Astrocyte (in vitro differentiated cells and primary cell): ENCODE results near the gene PPP2R5C. TPM values are rescaled to one million over a fixed set of nuclear protein-coding genes. Genes with fewer than 3 reads are reported as not detected.

ENCODE experiments used
- DNase-seq: peaks from one replicate; pipeline ENCODE4 v3.0.0-alpha.2; 2010; ENCODE audit warnings: low read depth
- FAIRE-seq: peaks from 2 replicates; lab custom pipeline; 2011; peaks lifted over from hg19 to GRCh38; lab: Jason Lieb, UNC
- H2AFZ ChIP-seq: 2 replicates; pipeline ENCODE4 v1.6.0; 2012; ENCODE audit warnings: low read depth, low read length, inconsistent platforms
- H3K27ac ChIP-seq: 2 replicates; pipeline ENCODE4 v1.5.1; 2011; ENCODE audit warnings: low read depth, low read length, inconsistent platforms
- H3K27me3 ChIP-seq: 2 replicates; pipeline ENCODE4 v1.6.0; 2011; ENCODE audit warnings: low read length, inconsistent platforms; ENCODE audit not compliant: insufficient read depth
- H3K36me3 ChIP-seq: 2 replicates; pipeline ENCODE4 v1.5.1; 2011; ENCODE audit warnings: low read length, inconsistent platforms; ENCODE audit not compliant: insufficient read depth
- H3K4me1 ChIP-seq: 2 replicates; pipeline ENCODE4 v1.5.1; 2011; ENCODE audit warnings: low read length, inconsistent platforms; ENCODE audit not compliant: insufficient read depth
- H3K4me2 ChIP-seq: 2 replicates; pipeline ENCODE4 v1.6.0; 2012; ENCODE audit warnings: low read length, inconsistent platforms
- H3K4me3 ChIP-seq: 2 replicates; pipeline ENCODE4 v1.5.1; 2011; ENCODE audit warnings: low read depth, mild to moderate bottlenecking, low read length, inconsistent platforms; ENCODE audit not compliant: insufficient read depth
- H3K79me2 ChIP-seq: 2 replicates; pipeline ENCODE4 v1.6.0; 2012; ENCODE audit warnings: mild to moderate bottlenecking, low read length, inconsistent platforms; ENCODE audit not compliant: insufficient read depth
- H3K9ac ChIP-seq: 2 replicates; pipeline ENCODE4 v1.6.0; 2012; ENCODE audit warnings: mild to moderate bottlenecking, low read length, inconsistent platforms
- H3K9me3 ChIP-seq: 2 replicates; pipeline ENCODE4 v1.5.1; 2012; ENCODE audit warnings: low read depth, mild to moderate bottlenecking, low read length, inconsistent platforms; ENCODE audit not compliant: insufficient read depth
- H4K20me1 ChIP-seq: 2 replicates; pipeline ENCODE4 v1.6.0; 2012; ENCODE audit warnings: low read length, inconsistent platforms; ENCODE audit not compliant: insufficient read depth
- H3K27ac Mint-ChIP-seq: one replicate; pipeline ENCODE4 v1.8.0; 2021; ENCODE audit warnings: mild to moderate bottlenecking, mixed read lengths; ENCODE audit not compliant: unreplicated experiment
- H3K27me3 Mint-ChIP-seq: one replicate; pipeline ENCODE4 v1.8.0; 2021; ENCODE audit warnings: low read depth, mixed read lengths; ENCODE audit not compliant: unreplicated experiment
- H3K36me3 Mint-ChIP-seq: one replicate; pipeline ENCODE4 v1.8.0; 2021; ENCODE audit warnings: low read depth, mixed read lengths; ENCODE audit not compliant: unreplicated experiment
- H3K4me1 Mint-ChIP-seq: one replicate; pipeline ENCODE4 v1.8.0; 2021; ENCODE audit warnings: low read depth, mixed read lengths; ENCODE audit not compliant: unreplicated experiment
- H3K4me3 Mint-ChIP-seq: one replicate; pipeline ENCODE4 v1.8.0; 2021; ENCODE audit warnings: mild to moderate bottlenecking, moderate library complexity, mixed read lengths; ENCODE audit not compliant: unreplicated experiment
- H3K9me3 Mint-ChIP-seq: one replicate; pipeline ENCODE4 v1.8.0; 2021; ENCODE audit warnings: mild to moderate bottlenecking, mixed read lengths; ENCODE audit not compliant: unreplicated experiment
- EZH2 ChIP-seq: IDR thresholded peaks from 2 replicates; pipeline ENCODE4 v1.6.1; 2012; ENCODE audit warnings: mild to moderate bottlenecking, low read length, inconsistent platforms; ENCODE audit not compliant: insufficient read depth
- total RNA-seq: library from RNA; stranded (reverse); gene quantifications from 2 replicates; pipeline ENCODE4 v1.2.1, GENCODE V29; 2021
- TF ChIP-seq, protein P1 (sequence below): IDR thresholded peaks from 2 replicates; pipeline ENCODE4 v1.5.1; 2011; ENCODE audit warnings: low read depth, mild to moderate bottlenecking, inconsistent platforms, low read length, moderate library complexity; ENCODE audit not compliant: insufficient read depth

PPP2R5C gene
- total RNA-seq, 1 donor from 2014 or later = 102 TPM

GRCh38 chr14:101726295-101726953 is 35.1 kb upstream of the PPP2R5C start:
- peaks cover 4% of the 10 kb centered on the region for H3K27me3 Mint-ChIP-seq

DNA sequence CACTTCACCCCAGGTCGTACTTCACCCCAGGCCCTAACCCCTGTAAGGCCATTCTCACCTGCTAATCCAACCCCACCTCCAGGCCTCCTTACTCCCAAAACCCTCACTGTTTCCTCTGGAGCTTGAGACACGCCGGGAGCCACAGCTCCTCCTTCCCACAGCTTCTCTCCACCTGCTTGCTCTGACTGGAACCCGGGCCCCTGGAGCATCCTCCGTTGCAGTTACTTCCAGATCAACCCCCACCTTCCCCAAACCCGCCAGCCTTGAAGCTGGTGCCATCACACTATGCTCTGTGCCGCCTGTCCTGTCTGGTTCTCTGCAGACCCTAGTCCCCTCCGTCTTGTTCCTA is 34.6 kb upstream of the PPP2R5C start:
- FAIRE-seq (no peak), DNase-seq (no peak)
- no peak overlapping the region for H3K4me2 ChIP-seq
- no peaks in the 10 kb centered on the region for H3K9me3 Mint-ChIP-seq
- no peak overlapping the region for H3K4me3 ChIP-seq
- no peak overlapping the region for H3K27ac Mint-ChIP-seq
- H3K79me2 ChIP-seq = no peaks in the 10 kb centered on the region
- H3K4me1 ChIP-seq = peaks cover 12% of the 10 kb centered on the region
- H3K9ac ChIP-seq = no peak overlapping the region
- H3K27ac ChIP-seq = no peak overlapping the region
- no peak overlapping the region for H3K4me3 Mint-ChIP-seq
- peaks cover 2% of the 10 kb centered on the region for H3K36me3 Mint-ChIP-seq
- H4K20me1 ChIP-seq = no peaks in the 10 kb centered on the region
- H3K4me1 Mint-ChIP-seq = peaks cover 9% of the 10 kb centered on the region
- H3K36me3 ChIP-seq = no peaks in the 10 kb centered on the region
- no peak for TF ChIP-seq EZH2
- TF ChIP-seq, protein P1, sequence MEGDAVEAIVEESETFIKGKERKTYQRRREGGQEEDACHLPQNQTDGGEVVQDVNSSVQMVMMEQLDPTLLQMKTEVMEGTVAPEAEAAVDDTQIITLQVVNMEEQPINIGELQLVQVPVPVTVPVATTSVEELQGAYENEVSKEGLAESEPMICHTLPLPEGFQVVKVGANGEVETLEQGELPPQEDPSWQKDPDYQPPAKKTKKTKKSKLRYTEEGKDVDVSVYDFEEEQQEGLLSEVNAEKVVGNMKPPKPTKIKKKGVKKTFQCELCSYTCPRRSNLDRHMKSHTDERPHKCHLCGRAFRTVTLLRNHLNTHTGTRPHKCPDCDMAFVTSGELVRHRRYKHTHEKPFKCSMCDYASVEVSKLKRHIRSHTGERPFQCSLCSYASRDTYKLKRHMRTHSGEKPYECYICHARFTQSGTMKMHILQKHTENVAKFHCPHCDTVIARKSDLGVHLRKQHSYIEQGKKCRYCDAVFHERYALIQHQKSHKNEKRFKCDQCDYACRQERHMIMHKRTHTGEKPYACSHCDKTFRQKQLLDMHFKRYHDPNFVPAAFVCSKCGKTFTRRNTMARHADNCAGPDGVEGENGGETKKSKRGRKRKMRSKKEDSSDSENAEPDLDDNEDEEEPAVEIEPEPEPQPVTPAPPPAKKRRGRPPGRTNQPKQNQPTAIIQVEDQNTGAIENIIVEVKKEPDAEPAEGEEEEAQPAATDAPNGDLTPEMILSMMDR = no peak
- H2AFZ ChIP-seq = no peak overlapping the region
- H3K9me3 ChIP-seq = no peaks in the 10 kb centered on the region
- no peaks in the 10 kb centered on the region for H3K27me3 ChIP-seq
- peaks cover 4% of the 10 kb centered on the region for H3K27me3 Mint-ChIP-seq

More at GRCh38 chr14:101726295-101726953, 35.1 kb upstream of the PPP2R5C start:
- Histone ChIP-seq H3K27me3 (no peaks in the 10 kb centered on the region), H3K9ac (no peak overlapping the region), H3K4me2 (no peak overlapping the region), H3K4me1 (peaks cover 11% of the 10 kb centered on the region), H3K79me2 (no peaks in the 10 kb centered on the region), H3K36me3 (no peaks in the 10 kb centered on the region), H3K27ac (no peak overlapping the region), H4K20me1 (no peaks in the 10 kb centered on the region), H3K4me3 (no peak overlapping the region), H3K9me3 (no peaks in the 10 kb centered on the region), H2AFZ (no peak overlapping the region)
- H3K4me1 Mint-ChIP-seq = peaks cover 5% of the 10 kb centered on the region
- H3K36me3 Mint-ChIP-seq = peaks cover 2% of the 10 kb centered on the region
- H3K4me3 Mint-ChIP-seq = no peak overlapping the region
- no peak for TF ChIP-seq EZH2
- TF ChIP-seq, protein P1 = no peak
- DNase-seq = no peak
- H3K27ac Mint-ChIP-seq = no peak overlapping the region
- H3K9me3 Mint-ChIP-seq = no peaks in the 10 kb centered on the region
- FAIRE-seq = no peak
